RKO (cell line): ENCODE data around the gene WFS1.

ENCODE experiments used
- DNase-seq: peaks from one replicate; pipeline ENCODE4 v3.0.0-alpha.2; 2016; ENCODE audit warnings: low spot score

Gene WFS1

GRCh38 chr4:6259886-6260285 is 9.8 kb upstream of the WFS1 start:
- no peak for DNase-seq

- no peak for DNase-seq
Observed at GRCh38 chr4:6262176-6262575, 7.5 kb upstream of the WFS1 start.

- no peak for DNase-seq
Observed at GRCh38 chr4:6262847-6263487, 6.7 kb upstream of the WFS1 start.

- no peak for DNase-seq
Observed at GRCh38 chr4:6263526-6264224, 6.0 kb upstream of the WFS1 start.

- DNase-seq: peak; percentile 47
Observed at GRCh38 chr4:6264225-6264540, 5.5 kb upstream of the WFS1 start.

GRCh38 chr4:6265546-6265945 is 4.1 kb upstream of the WFS1 start:
- DNase-seq: no peak

- no peak for DNase-seq
Observed at GRCh38 chr4:6267573-6267972, 2.1 kb upstream of the WFS1 start.

- no peak for DNase-seq
Observed at GRCh38 chr4:6268650-6269615, 717 bp upstream of the WFS1 start.

- DNase-seq: peak; percentile 8
Observed at GRCh38 chr4:6270636-6271121, 1.0 kb downstream of the WFS1 start.

DNA sequence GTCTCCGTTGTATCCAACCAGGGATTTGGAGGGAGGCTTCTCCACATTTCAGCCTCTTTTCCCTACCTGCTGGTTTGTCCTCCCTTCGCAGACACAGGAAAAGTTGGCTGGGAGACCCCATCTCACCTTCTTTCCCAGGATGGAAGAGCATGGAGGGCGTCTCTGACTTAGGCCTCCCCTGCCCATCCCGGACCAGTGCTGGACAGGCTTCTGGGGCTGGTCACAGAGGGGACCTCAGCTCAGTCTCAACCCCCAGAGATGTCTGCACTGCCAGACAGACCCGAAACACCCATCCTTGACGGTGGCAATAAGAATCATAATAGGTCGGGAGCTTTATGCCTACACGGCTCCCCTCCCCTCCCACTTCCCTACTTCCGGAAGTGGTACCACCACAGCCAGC is 1.6 kb downstream of the WFS1 start:
- no peak for DNase-seq

DNA sequence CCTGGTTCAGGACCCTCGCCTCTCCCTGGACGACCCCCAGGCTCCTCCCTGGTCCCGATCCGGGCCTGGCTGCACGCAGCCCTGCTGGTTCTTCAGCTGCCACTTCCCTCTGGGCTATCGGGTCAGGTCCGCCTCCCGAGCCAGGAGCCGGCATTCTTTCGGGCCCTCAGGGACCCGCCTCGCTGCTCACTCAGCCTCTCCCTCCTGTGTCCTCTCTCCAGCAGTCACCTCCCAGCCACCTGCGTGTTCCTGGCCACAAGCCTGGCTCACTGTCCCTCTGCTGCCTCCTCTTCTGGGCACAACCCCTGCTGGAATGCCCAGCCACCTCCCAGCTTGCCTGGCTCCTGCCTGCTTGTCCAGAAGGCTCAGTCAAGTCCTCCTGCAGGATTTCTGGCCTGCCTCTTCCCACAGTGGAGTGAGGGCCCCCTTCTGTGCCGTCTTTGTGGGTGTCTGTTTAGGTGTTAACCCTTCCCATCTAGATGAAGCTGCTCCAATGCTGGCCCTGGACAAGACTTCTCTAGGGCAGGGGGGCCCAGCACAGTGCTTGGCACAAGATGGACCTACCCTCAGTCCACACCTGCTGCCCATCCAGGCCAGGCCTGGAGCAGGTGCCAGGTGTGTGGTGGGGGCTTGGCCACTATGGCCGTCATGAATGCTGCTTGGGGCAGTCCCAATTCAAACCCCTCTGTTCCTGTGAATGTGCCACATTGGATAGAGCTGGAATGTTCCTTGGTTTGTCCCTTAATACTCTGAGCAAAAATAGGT is 2.2 kb downstream of the WFS1 start:
- no peak for DNase-seq

- peak; percentile 36 for DNase-seq
Observed at GRCh38 chr4:6272863-6273660, 3.4 kb downstream of the WFS1 start.

DNA sequence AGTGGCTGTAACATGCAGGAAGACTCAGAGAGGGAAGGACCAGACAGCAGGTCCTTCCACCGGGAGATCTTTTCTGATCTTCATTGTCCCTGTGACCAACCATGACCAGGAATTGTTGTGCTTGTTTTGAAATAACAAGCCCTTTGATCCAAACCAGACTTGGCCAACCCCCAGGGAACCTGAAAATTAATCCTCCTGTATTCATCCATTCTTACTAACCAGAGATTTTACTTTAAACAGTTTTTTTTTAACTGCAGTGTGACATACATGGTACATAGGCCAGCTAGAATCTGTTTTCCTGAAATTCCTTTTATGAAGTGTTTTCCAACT is 4.0 kb downstream of the WFS1 start:
- no peak for DNase-seq

GRCh38 chr4:6275351-6275750 is 5.7 kb downstream of the WFS1 start:
- no peak for DNase-seq

GRCh38 chr4:6275898-6276806 is 6.5 kb downstream of the WFS1 start:
- DNase-seq: no peak

DNA sequence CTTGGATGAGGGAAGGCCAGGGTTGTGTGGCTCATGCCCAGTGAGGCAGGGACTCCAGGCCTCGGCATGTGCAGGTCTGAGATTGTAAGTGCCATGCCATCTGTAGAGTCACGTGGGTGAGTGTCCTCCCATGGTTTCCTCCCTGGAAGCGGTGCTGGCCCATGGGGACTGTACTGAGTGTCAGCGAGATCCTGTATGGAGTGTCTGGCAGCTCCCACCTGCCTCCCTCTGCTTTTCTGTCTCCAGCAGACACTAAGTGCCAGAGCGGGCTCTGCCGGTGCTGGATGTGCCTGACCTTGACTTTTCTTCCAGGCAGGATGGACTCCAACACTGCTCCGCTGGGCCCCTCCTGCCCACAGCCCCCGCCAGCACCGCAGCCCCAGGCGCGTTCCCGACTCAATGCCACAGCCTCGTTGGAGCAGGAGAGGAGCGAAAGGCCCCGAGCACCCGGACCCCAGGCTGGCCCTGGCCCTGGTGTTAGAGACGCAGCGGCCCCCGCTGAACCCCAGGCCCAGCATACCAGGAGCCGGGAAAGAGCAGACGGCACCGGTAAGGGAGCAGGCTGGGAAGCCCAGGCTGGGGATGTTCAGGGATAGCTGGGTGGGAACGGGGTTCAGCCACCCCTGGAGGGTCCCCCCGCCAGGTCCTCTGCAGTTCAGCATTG is 7.6 kb downstream of the WFS1 start:
- DNase-seq: no peak

GRCh38 chr4:6277935-6278800 is 8.5 kb downstream of the WFS1 start:
- no peak for DNase-seq

GRCh38 chr4:6278801-6279197 is 9.1 kb downstream of the WFS1 start:
- DNase-seq: no peak
